Ovary (tissue), 3 donors: ENCODE data around the gene NFATC2IP.

Experiments used
- POLR2A ChIP-seq: fragments of 450-650 bp; IDR thresholded peaks from one replicate; pipeline ENCODE4 v1.6.1; 2017; ENCODE audit warnings: antibody characterized with exemption, mild to moderate bottlenecking, moderate library complexity
- TF ChIP-seq, protein P1 (sequence below), 3 donors: fragments of 450-650 bp in 2 of 3; fragments of 200-600 bp in 1 of 3; IDR thresholded peaks; one replicate each; pipeline versions ENCODE4 v1.5.1 to v1.8.0; 2016 to 2022; ENCODE audit warnings: antibody characterized with exemption in 3 of 3, mild to moderate bottlenecking in 1 of 3
- donor health status: DM: no; HTN: no; CAD: no.

DNA sequence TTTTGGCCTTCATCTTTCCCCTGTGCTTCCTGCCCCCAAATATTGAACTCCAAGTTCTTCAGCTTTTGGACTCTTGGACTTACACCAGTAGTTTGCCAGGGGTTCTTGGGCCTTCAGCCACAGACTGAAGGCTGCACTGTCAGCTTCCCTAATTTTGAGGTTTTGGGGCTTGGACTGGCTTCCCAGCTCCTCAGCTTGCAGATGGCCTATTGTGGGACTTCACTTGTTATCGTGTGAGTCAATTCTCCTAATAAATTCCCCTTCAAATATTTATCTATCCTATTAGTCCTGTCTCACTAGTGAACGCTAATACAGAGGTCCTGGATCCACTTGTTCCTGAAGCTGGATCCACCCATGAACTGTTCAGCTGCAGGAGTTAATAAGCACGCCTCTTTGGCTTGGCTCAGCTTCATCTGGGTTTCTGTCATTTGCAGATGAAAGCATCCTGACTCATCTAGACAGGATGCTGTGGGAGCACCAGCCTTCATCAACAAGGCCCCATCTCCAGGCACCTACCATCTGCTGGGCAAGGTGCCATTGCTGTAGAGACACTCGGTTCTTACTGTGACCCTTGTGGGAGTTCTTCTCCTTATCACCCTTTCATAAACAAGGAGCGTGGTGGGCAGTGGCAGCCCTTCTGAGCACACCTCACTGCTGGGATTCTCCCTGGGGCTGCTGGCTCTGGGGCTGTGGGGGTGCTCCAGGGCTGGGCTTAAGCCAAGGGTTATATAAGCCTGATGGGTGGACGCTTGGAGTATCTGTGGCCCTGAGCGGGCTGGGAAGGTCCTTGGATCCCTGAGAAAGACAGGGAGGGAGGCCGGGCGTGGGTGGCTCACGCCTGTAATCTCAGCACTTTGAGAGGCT lies 57.2 kb downstream of the NFATC2IP start:
- TF ChIP-seq, protein P1, sequence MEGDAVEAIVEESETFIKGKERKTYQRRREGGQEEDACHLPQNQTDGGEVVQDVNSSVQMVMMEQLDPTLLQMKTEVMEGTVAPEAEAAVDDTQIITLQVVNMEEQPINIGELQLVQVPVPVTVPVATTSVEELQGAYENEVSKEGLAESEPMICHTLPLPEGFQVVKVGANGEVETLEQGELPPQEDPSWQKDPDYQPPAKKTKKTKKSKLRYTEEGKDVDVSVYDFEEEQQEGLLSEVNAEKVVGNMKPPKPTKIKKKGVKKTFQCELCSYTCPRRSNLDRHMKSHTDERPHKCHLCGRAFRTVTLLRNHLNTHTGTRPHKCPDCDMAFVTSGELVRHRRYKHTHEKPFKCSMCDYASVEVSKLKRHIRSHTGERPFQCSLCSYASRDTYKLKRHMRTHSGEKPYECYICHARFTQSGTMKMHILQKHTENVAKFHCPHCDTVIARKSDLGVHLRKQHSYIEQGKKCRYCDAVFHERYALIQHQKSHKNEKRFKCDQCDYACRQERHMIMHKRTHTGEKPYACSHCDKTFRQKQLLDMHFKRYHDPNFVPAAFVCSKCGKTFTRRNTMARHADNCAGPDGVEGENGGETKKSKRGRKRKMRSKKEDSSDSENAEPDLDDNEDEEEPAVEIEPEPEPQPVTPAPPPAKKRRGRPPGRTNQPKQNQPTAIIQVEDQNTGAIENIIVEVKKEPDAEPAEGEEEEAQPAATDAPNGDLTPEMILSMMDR (IDR thresholded peaks at IDR 0.05) = no peak
- no peak for TF ChIP-seq POLR2A
